Endometrial microvascular endothelial cells (primary cell): ENCODE measurements around the gene PWP2. TPM values are rescaled to one million over a fixed set of nuclear protein-coding genes. Genes with fewer than 3 reads are reported as not detected.
"Not testable (repeated sequence)": the region's sequence is repeated elsewhere in the genome, so short reads cannot be mapped to it uniquely, and the experiment has no call there.

Source experiments
- in situ Hi-C: cut with HindIII; loops from 2 replicates; pipeline ENCODE4 v1.10.0; 2017; ENCODE audit warnings: low sequenced_read_pairs, low pct_unique_long_range_greater_than_20kb; ENCODE audit errors: inconsistent ontology term
- total RNA-seq: library from RNA; depleted of rRNA; stranded (reverse); fragments of >200 nt; gene quantifications from one replicate; pipeline ENCODE4 v1.2.3, GENCODE V29; 2015; ENCODE audit errors: inconsistent ontology term

PWP2 gene
- total RNA-seq, 1 donor from 2014 or later: 20.0 TPM

- in situ Hi-C loops: not testable (repeated sequence)
Observed at GRCh38 chr21:44155231-44155993, 48.2 kb downstream of the PWP2 start.

- in situ Hi-C loops: not testable (repeated sequence)
Observed at GRCh38 chr21:44155994-44156380, 48.8 kb downstream of the PWP2 start.

GRCh38 chr21:44157439-44158081 lies 50.4 kb downstream of the PWP2 start:
- in situ Hi-C loops: not testable (repeated sequence)

GRCh38 chr21:44158082-44158468 lies 50.9 kb downstream of the PWP2 start:
- in situ Hi-C loops: not testable (repeated sequence)

- in situ Hi-C loops: not testable (repeated sequence)
Observed at GRCh38 chr21:44159349-44160297, 52.4 kb downstream of the PWP2 start.

- in situ Hi-C loops: not testable (repeated sequence)
Observed at GRCh38 chr21:44160298-44160672, 53.1 kb downstream of the PWP2 start.

- in situ Hi-C loops: not testable (repeated sequence)
Observed at GRCh38 chr21:44160821-44161220, 53.6 kb downstream of the PWP2 start.

GRCh38 chr21:44163167-44163653 lies 56.0 kb downstream of the PWP2 start:
- in situ Hi-C loops: not testable (repeated sequence)

GRCh38 chr21:44165933-44166332 lies 58.7 kb downstream of the PWP2 start:
- in situ Hi-C loops: not testable (repeated sequence)

GRCh38 chr21:44167527-44167926 lies 60.3 kb downstream of the PWP2 start:
- in situ Hi-C loops: not testable (repeated sequence)

- in situ Hi-C loops: not testable (repeated sequence)
Observed at GRCh38 chr21:44170326-44170725, 63.1 kb downstream of the PWP2 start.

- in situ Hi-C loops: not testable (repeated sequence)
Observed at GRCh38 chr21:44170863-44171262, 63.7 kb downstream of the PWP2 start.

GRCh38 chr21:44171962-44172572 lies 64.9 kb downstream of the PWP2 start:
- in situ Hi-C loops: not testable (repeated sequence)

GRCh38 chr21:44172741-44173140 lies 65.5 kb downstream of the PWP2 start:
- in situ Hi-C loops: not testable (repeated sequence)

- in situ Hi-C loops: not testable (repeated sequence)
Observed at GRCh38 chr21:44175189-44175588, 68.0 kb downstream of the PWP2 start.

- in situ Hi-C loops: not testable (repeated sequence)
Observed at GRCh38 chr21:44176127-44176526, 68.9 kb downstream of the PWP2 start.
